HEK293 (cell line): ENCODE results near the gene CENPP.

ENCODE experiments used
- CTCF ChIA-PET: fragments of 350-600 bp; formaldehyde crosslinking; extraction: SDS; loops from one replicate; lab custom pipeline; 2021; ENCODE audit warnings: antibody characterized with exemption; lab: Yijun Ruan, JAX
- POLR2A ChIA-PET: fragments of 300-600 bp; formaldehyde crosslinking; extraction: SDS; loops from one replicate; lab custom pipeline; 2020; ENCODE audit warnings: antibody characterized with exemption, inconsistent platforms; lab: Yijun Ruan, JAX
- H3K27ac ChIP-seq: fragments of 200-500 bp; sonication (Bioruptor generic); 2 replicates; pipeline ENCODE4 v1.5.1; 2014; ENCODE audit warnings: low read depth, low read length, control low read depth, inconsistent platforms; ENCODE audit errors: extremely low read depth
- H3K36me3 ChIP-seq, 2 experiments: fragments of 200-500 bp in 1 of 2; sonication (Bioruptor generic) in 1 of 2; 1 replicate in 1 of 2; 2 replicates in 1 of 2; pipeline ENCODE4 v1.5.1; 2014 to 2017; ENCODE audit warnings: inconsistent platforms in 2 of 2, low read length in 2 of 2; ENCODE audit not compliant: control insufficient read depth in 2 of 2, insufficient read depth in 1 of 2
- H3K4me1 ChIP-seq: fragments of 200-500 bp; sonication (Bioruptor generic); 2 replicates; pipeline ENCODE4 v1.5.1; 2014; ENCODE audit warnings: mild to moderate bottlenecking, low read length, inconsistent platforms; ENCODE audit not compliant: control insufficient read depth, insufficient read depth
- H3K4me3 ChIP-seq: 2 replicates; pipeline ENCODE4 v1.5.1; 2011; ENCODE audit warnings: low read depth, mild to moderate bottlenecking, control low read depth, low read length, moderate library complexity
- H3K9me3 ChIP-seq: fragments of 200-500 bp; sonication (Bioruptor generic); 2 replicates; pipeline ENCODE4 v1.5.1; 2014; ENCODE audit warnings: low read depth, low read length, inconsistent platforms; ENCODE audit not compliant: control insufficient read depth, insufficient read depth
- GFI1B ChIP-seq: fragments of 450-650 bp; formaldehyde crosslinking; IDR thresholded peaks from 2 replicates; pipeline ENCODE4 v1.5.1; 2016; ENCODE audit warnings: missing biosample characterization, missing genetic modification characterization
- GLIS2 ChIP-seq: fragments of 450-650 bp; formaldehyde crosslinking; IDR thresholded peaks from 2 replicates; pipeline ENCODE4 v1.5.1; 2016; ENCODE audit warnings: missing biosample characterization, missing genetic modification characterization
- SALL2 ChIP-seq: fragments of 450-650 bp; formaldehyde crosslinking; IDR thresholded peaks from 2 replicates; pipeline ENCODE4 v1.5.0; 2017; ENCODE audit warnings: missing biosample characterization, mild to moderate bottlenecking, missing genetic modification characterization, borderline replicate concordance
- TCF7L2 ChIP-seq: IDR thresholded peaks from 2 replicates; pipeline ENCODE4 v1.6.1; 2011; ENCODE audit warnings: low read depth, mild to moderate bottlenecking, inconsistent platforms, low read length, moderate library complexity, borderline replicate concordance
- ZNF114 ChIP-seq: fragments of 450-650 bp; formaldehyde crosslinking; IDR thresholded peaks from 2 replicates; pipeline ENCODE4 v1.5.0; 2017; ENCODE audit warnings: missing biosample characterization, missing genetic modification characterization
- ZNF221 ChIP-seq: fragments of 450-650 bp; formaldehyde crosslinking; IDR thresholded peaks from 2 replicates; pipeline ENCODE4 v1.5.1; 2017; ENCODE audit warnings: missing biosample characterization, missing genetic modification characterization, borderline replicate concordance
- ZNF23 ChIP-seq: fragments of 450-650 bp; formaldehyde crosslinking; IDR thresholded peaks from 2 replicates; pipeline ENCODE4 v1.5.1; 2016; ENCODE audit warnings: missing biosample characterization, missing genetic modification characterization, borderline replicate concordance
- ZNF37A ChIP-seq: fragments of 450-650 bp; IDR thresholded peaks from 2 replicates; pipeline ENCODE4 v1.5.1; 2018; ENCODE audit warnings: missing biosample characterization, missing genetic modification characterization
- ZNF426 ChIP-seq: fragments of 450-650 bp; formaldehyde crosslinking; IDR thresholded peaks from 2 replicates; pipeline ENCODE4 v1.5.1; 2017; ENCODE audit warnings: missing biosample characterization, missing genetic modification characterization, mild to moderate bottlenecking, inconsistent platforms, moderate library complexity
- ZNF473 ChIP-seq: fragments of 450-650 bp; formaldehyde crosslinking; IDR thresholded peaks from 2 replicates; pipeline ENCODE4 v1.5.1; 2017; ENCODE audit warnings: missing biosample characterization, missing genetic modification characterization
- ZNF544 ChIP-seq: fragments of 450-650 bp; formaldehyde crosslinking; IDR thresholded peaks from 2 replicates; pipeline ENCODE4 v1.5.0; 2017; ENCODE audit warnings: missing biosample characterization, missing genetic modification characterization
- ZNF654 ChIP-seq: fragments of 450-650 bp; formaldehyde crosslinking; IDR thresholded peaks from 2 replicates; pipeline ENCODE4 v1.5.1; 2016; ENCODE audit warnings: low read depth, missing biosample characterization, missing genetic modification characterization
- ZNF791 ChIP-seq: fragments of 450-650 bp; formaldehyde crosslinking; IDR thresholded peaks from 2 replicates; pipeline ENCODE4 v1.5.1; 2016; ENCODE audit warnings: missing biosample characterization, missing genetic modification characterization
- ZSCAN30 ChIP-seq: fragments of 450-650 bp; IDR thresholded peaks from 2 replicates; pipeline ENCODE4 v1.5.1; 2018; ENCODE audit warnings: missing biosample characterization, mild to moderate bottlenecking, missing genetic modification characterization, moderate library complexity
- ZXDB ChIP-seq: fragments of 450-650 bp; formaldehyde crosslinking; IDR thresholded peaks from 2 replicates; pipeline ENCODE4 v1.5.1; 2016; ENCODE audit warnings: missing biosample characterization, missing genetic modification characterization
- TF ChIP-seq, protein P1 (sequence below): fragments of 450-650 bp; formaldehyde crosslinking; IDR thresholded peaks from 2 replicates; pipeline ENCODE4 v1.5.1; 2016; ENCODE audit warnings: missing biosample characterization, missing genetic modification characterization, borderline replicate concordance
- TF ChIP-seq, protein P2 (sequence below): fragments of 450-650 bp; formaldehyde crosslinking; IDR thresholded peaks from 2 replicates; pipeline ENCODE4 v1.5.1; 2017; ENCODE audit warnings: missing biosample characterization, missing genetic modification characterization
- TF ChIP-seq, protein P3 (sequence below): fragments of 450-650 bp; formaldehyde crosslinking; IDR thresholded peaks from 2 replicates; pipeline ENCODE4 v1.5.1; 2017; ENCODE audit warnings: missing biosample characterization, missing genetic modification characterization
- TF ChIP-seq, protein P4 (sequence below): fragments of 450-650 bp; formaldehyde crosslinking; IDR thresholded peaks from 2 replicates; pipeline ENCODE4 v1.5.1; 2016; ENCODE audit warnings: missing biosample characterization, missing genetic modification characterization, low read depth
- TF ChIP-seq, protein P5 (sequence below): fragments of 450-650 bp; formaldehyde crosslinking; optimal IDR thresholded peaks from 2 replicates; pipeline ENCODE3; 2016; ENCODE audit warnings: missing biosample characterization, mild to moderate bottlenecking, missing genetic modification characterization
- TF ChIP-seq, protein P6 (sequence below): fragments of 450-650 bp; formaldehyde crosslinking; IDR thresholded peaks from 2 replicates; pipeline ENCODE4 v1.5.1; 2016; ENCODE audit warnings: missing biosample characterization, missing genetic modification characterization
- TF ChIP-seq, protein P7 (sequence below): fragments of 450-650 bp; formaldehyde crosslinking; IDR thresholded peaks from 2 replicates; pipeline ENCODE4 v1.5.1; 2016; ENCODE audit warnings: missing biosample characterization, missing genetic modification characterization

CENPP gene

DNA sequence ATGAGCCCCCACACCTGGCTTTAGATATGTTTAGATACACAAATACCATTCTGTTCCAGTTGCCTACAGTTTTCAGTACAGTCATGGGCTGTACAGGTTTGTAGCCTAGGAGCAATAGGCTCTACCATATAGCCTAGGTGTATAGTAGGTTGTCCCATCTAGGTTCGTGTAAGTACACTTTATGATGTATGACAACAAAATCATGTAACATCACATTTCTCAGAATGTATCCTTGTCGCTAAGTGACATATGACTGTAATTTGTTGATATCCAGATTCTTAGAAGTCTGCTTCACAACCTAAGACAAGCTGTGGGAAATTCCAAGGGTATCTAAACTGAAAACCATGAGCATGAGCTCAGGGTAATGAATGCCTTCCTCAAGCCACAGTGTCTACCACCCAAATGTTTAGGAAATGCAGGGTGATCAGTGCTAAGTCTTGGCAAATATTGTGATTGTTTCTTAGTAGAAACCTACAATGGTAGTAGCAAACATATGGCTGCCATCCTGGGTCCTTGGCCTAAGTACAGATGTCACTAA lies 201.6 kb downstream of the CENPP start:
- TF ChIP-seq, protein P1, sequence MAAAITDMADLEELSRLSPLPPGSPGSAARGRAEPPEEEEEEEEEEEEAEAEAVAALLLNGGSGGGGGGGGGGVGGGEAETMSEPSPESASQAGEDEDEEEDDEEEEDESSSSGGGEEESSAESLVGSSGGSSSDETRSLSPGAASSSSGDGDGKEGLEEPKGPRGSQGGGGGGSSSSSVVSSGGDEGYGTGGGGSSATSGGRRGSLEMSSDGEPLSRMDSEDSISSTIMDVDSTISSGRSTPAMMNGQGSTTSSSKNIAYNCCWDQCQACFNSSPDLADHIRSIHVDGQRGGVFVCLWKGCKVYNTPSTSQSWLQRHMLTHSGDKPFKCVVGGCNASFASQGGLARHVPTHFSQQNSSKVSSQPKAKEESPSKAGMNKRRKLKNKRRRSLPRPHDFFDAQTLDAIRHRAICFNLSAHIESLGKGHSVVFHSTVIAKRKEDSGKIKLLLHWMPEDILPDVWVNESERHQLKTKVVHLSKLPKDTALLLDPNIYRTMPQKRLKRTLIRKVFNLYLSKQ (tag by site-specific recombination): no peak
- TF ChIP-seq, protein P2, sequence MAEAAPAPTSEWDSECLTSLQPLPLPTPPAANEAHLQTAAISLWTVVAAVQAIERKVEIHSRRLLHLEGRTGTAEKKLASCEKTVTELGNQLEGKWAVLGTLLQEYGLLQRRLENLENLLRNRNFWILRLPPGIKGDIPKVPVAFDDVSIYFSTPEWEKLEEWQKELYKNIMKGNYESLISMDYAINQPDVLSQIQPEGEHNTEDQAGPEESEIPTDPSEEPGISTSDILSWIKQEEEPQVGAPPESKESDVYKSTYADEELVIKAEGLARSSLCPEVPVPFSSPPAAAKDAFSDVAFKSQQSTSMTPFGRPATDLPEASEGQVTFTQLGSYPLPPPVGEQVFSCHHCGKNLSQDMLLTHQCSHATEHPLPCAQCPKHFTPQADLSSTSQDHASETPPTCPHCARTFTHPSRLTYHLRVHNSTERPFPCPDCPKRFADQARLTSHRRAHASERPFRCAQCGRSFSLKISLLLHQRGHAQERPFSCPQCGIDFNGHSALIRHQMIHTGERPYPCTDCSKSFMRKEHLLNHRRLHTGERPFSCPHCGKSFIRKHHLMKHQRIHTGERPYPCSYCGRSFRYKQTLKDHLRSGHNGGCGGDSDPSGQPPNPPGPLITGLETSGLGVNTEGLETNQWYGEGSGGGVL (tag by site-specific recombination): no peak
- TF ChIP-seq ZNF23 (tag by site-specific recombination) (no peak), ZNF114 (no peak), ZNF473 (no peak), ZNF221 (no peak), ZNF37A (tag by site-specific recombination) (no peak), SALL2 (tag by site-specific recombination) (no peak), ZNF426 (no peak), ZNF791 (tag by site-specific recombination) (no peak), ZSCAN30 (no peak), ZNF654 (tag by site-specific recombination) (no peak)
- TF ChIP-seq, protein P3, sequence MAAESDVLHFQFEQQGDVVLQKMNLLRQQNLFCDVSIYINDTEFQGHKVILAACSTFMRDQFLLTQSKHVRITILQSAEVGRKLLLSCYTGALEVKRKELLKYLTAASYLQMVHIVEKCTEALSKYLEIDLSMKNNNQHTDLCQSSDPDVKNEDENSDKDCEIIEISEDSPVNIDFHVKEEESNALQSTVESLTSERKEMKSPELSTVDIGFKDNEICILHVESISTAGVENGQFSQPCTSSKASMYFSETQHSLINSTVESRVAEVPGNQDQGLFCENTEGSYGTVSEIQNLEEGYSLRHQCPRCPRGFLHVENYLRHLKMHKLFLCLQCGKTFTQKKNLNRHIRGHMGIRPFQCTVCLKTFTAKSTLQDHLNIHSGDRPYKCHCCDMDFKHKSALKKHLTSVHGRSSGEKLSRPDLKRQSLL: no peak
- TF ChIP-seq, protein P4, sequence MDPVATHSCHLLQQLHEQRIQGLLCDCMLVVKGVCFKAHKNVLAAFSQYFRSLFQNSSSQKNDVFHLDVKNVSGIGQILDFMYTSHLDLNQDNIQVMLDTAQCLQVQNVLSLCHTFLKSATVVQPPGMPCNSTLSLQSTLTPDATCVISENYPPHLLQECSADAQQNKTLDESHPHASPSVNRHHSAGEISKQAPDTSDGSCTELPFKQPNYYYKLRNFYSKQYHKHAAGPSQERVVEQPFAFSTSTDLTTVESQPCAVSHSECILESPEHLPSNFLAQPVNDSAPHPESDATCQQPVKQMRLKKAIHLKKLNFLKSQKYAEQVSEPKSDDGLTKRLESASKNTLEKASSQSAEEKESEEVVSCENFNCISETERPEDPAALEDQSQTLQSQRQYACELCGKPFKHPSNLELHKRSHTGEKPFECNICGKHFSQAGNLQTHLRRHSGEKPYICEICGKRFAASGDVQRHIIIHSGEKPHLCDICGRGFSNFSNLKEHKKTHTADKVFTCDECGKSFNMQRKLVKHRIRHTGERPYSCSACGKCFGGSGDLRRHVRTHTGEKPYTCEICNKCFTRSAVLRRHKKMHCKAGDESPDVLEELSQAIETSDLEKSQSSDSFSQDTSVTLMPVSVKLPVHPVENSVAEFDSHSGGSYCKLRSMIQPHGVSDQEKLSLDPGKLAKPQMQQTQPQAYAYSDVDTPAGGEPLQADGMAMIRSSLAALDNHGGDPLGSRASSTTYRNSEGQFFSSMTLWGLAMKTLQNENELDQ (tag by site-specific recombination): no peak
- TF ChIP-seq, protein P5, sequence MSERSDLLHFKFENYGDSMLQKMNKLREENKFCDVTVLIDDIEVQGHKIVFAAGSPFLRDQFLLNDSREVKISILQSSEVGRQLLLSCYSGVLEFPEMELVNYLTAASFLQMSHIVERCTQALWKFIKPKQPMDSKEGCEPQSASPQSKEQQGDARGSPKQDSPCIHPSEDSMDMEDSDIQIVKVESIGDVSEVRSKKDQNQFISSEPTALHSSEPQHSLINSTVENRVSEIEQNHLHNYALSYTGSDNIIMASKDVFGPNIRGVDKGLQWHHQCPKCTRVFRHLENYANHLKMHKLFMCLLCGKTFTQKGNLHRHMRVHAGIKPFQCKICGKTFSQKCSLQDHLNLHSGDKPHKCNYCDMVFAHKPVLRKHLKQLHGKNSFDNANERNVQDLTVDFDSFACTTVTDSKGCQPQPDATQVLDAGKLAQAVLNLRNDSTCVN: no peak
- TF ChIP-seq, all 188 proteins: peak for 0
- ChIA-PET POLR2A (no interaction called here), CTCF (no interaction called here)

DNA sequence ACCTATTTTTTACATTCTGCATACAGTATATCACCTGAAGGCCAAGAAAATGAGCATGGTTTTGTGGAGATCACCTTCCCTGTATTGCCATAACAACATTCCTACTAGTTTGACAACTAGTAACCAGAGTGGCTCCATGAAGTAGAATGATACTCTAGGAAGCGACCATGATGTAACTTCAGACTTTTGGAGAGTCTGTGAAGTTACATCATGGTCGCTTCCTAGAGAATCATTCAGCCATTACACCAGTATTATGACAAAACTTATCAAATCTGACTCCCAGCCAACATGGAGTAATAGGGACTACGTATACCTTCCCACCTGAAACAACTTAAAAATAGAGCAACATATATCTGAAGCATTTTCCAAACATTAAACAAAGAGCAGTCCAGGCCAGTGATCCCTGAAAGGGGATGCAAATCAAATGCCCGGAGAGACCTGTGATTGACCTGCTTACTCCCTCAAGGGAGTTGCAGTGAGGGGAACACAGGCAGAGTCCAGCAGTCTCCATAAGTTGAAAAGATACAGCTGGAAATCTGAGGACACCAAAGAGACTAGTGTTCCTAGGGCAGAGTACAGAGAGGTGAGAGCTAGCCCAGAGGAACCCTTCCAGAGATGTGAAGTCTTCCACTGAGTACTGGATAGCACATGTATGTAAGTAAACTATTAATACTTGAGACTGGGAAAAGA lies 202.2 kb downstream of the CENPP start:
- Histone ChIP-seq H3K36me3 (no peaks in the 10 kb centered on the region), H3K27ac (no peak overlapping the region), H3K4me3 (no peak overlapping the region), H3K9me3 (no peaks in the 10 kb centered on the region), H3K4me1 (no peaks in the 10 kb centered on the region)
- ChIA-PET CTCF (interaction anchor here (0.6 kb wide), 1 partner anchor 272 kb away, joined by 4 read pairs; no protein-coding TSS in a partner anchor), POLR2A (no interaction called here)
- TF ChIP-seq, protein P6, sequence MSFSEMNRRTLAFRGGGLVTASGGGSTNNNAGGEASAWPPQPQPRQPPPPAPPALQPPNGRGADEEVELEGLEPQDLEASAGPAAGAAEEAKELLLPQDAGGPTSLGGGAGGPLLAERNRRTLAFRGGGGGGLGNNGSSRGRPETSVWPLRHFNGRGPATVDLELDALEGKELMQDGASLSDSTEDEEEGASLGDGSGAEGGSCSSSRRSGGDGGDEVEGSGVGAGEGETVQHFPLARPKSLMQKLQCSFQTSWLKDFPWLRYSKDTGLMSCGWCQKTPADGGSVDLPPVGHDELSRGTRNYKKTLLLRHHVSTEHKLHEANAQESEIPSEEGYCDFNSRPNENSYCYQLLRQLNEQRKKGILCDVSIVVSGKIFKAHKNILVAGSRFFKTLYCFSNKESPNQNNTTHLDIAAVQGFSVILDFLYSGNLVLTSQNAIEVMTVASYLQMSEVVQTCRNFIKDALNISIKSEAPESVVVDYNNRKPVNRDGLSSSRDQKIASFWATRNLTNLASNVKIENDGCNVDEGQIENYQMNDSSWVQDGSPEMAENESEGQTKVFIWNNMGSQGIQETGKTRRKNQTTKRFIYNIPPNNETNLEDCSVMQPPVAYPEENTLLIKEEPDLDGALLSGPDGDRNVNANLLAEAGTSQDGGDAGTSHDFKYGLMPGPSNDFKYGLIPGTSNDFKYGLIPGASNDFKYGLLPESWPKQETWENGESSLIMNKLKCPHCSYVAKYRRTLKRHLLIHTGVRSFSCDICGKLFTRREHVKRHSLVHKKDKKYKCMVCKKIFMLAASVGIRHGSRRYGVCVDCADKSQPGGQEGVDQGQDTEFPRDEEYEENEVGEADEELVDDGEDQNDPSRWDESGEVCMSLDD (tag by site-specific recombination): no peak
- TF ChIP-seq TCF7L2 (no peak), GLIS2 (tag by site-specific recombination) (no peak), GFI1B (no peak), ZNF544 (tag by site-specific recombination) (no peak), ZXDB (no peak)
- TF ChIP-seq, protein P7, sequence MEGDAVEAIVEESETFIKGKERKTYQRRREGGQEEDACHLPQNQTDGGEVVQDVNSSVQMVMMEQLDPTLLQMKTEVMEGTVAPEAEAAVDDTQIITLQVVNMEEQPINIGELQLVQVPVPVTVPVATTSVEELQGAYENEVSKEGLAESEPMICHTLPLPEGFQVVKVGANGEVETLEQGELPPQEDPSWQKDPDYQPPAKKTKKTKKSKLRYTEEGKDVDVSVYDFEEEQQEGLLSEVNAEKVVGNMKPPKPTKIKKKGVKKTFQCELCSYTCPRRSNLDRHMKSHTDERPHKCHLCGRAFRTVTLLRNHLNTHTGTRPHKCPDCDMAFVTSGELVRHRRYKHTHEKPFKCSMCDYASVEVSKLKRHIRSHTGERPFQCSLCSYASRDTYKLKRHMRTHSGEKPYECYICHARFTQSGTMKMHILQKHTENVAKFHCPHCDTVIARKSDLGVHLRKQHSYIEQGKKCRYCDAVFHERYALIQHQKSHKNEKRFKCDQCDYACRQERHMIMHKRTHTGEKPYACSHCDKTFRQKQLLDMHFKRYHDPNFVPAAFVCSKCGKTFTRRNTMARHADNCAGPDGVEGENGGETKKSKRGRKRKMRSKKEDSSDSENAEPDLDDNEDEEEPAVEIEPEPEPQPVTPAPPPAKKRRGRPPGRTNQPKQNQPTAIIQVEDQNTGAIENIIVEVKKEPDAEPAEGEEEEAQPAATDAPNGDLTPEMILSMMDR (tag by site-specific recombination): no peak

More for the DNA sequence above, 201.6 kb downstream of the CENPP start:
- H3K27ac ChIP-seq: no peak overlapping the region
- no peaks in the 10 kb centered on the region for H3K4me1 ChIP-seq
- no peaks in the 10 kb centered on the region for H3K9me3 ChIP-seq
- H3K4me3 ChIP-seq: no peak overlapping the region
- H3K36me3 ChIP-seq: no peaks in the 10 kb centered on the region
